GM15510 (cell line): ENCODE results near the gene GARIN5B.

ENCODE experiments used
- POLR2A ChIP-seq: IDR thresholded peaks from 3 replicates; pipeline ENCODE4 v1.6.1; 2011; ENCODE audit warnings: borderline replicate concordance; ENCODE audit not compliant: insufficient read length; ENCODE audit errors: extremely low read depth

GARIN5B gene

GRCh38 chr19:55362990-55363716 is at the start of gene GARIN5B:
GARIN5B (minus strand) TSS chr19:55363260; CDS start chr19:55363066, 194 bp downstream.
- no peak for TF ChIP-seq POLR2A

GRCh38 chr19:55410168-55410567 is 47.1 kb upstream of the GARIN5B start:
- no peak for TF ChIP-seq POLR2A

- no peak for TF ChIP-seq POLR2A
These were observed 45.4 kb upstream of the GARIN5B start for GRCh38 chr19:55408533-55408872.

- peak; percentile 45 for TF ChIP-seq POLR2A
These were observed 44.9 kb upstream of the GARIN5B start for GRCh38 chr19:55407800-55408532.

- TF ChIP-seq POLR2A: peak; percentile 99
These were observed 44.4 kb upstream of the GARIN5B start, which contains the start of gene UBE2S for GRCh38 chr19:55407550-55407799. UBE2S (minus strand) TSS chr19:55407788; CDS start chr19:55407589, 199 bp downstream.

GRCh38 chr19:55406826-55407549 is 43.9 kb upstream of the GARIN5B start:
- no peak for TF ChIP-seq POLR2A

GRCh38 chr19:55406091-55406825 is 43.2 kb upstream of the GARIN5B start:
- TF ChIP-seq POLR2A: no peak

- TF ChIP-seq POLR2A: no peak
These were observed 42.6 kb upstream of the GARIN5B start for GRCh38 chr19:55405638-55406037.

- no peak for TF ChIP-seq POLR2A
These were observed 39.4 kb upstream of the GARIN5B start for GRCh38 chr19:55402509-55402908.

GRCh38 chr19:55400281-55401087 is 37.4 kb upstream of the GARIN5B start:
- no peak for TF ChIP-seq POLR2A

GRCh38 chr19:55398200-55398925 is 35.3 kb upstream of the GARIN5B start:
- no peak for TF ChIP-seq POLR2A

- TF ChIP-seq POLR2A: no peak
These were observed 30.0 kb upstream of the GARIN5B start for GRCh38 chr19:55392820-55393761.
